ENCODE data around the gene PDZD2. TPM values are rescaled to one million over a fixed set of nuclear protein-coding genes. Genes with fewer than 3 reads are reported as not detected.

PDZD2 gene
- total and polyA plus RNA-seq, 2 donors (not counting 3 experiments of a cell fraction or from before 2014, with no cell fraction given), result 0.66 to 6.9 TPM

DNA sequence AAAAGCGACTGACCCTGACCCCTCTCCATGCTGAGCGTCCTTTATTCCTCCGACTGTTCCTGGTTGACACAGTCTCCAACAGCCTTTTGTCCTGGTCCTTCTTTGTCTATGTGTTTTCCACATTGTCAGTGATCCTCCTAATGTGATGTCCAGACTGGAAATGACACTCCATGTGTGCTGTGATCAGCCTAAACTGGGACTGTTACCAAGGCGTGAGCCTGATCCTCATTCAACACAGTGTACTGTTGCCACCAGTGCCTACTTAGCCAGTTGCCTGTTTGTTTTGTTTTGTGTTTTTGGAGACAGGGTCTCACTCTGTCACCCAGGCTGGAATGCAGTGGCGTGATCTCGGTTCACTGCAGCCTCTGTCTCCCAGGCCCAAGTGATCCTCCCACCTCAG lies 343.1 kb downstream of the PDZD2 start:
- BruUV-seq (replicated peaks), result no TSS peak
- intact Hi-C loops (cut with micrococcal nuclease), result loop anchor here (5.0 kb wide), 1 partner anchor 375 kb away; no protein-coding TSS in a partner anchor
- no peaks in the 10 kb centered on the region for H3K9me3 ChIP-seq (replicated peaks; ENCODE audit: control insufficient read depth, insufficient read depth, low read length)
- H3K4me1 ChIP-seq (ENCODE audit: control insufficient read depth, extremely low read depth, insufficient read depth, low read length), result no peaks in the 10 kb centered on the region
- ChIA-PET CTCF (no interaction called here), POLR2A (no interaction called here)
- no peak overlapping the region for H3K27ac ChIP-seq (ENCODE audit: insufficient read depth, low read depth, low read length)
- no peaks in the 10 kb centered on the region for H3K9me1 ChIP-seq (replicated peaks; ENCODE audit: control insufficient read depth, extremely low read depth, insufficient read depth, low read length)
- no peak overlapping the region for H3K4me3 ChIP-seq (replicated peaks in 1 of 3; ENCODE audit: insufficient read depth in 1 of 3, low read depth in 1 of 3, low read length in 3 of 3)
- dilution Hi-C loops (cut with MboI; ENCODE audit: extremely low pct_ligation_motif_present, low sequenced_read_pairs), result no loop called here
- FAIRE-seq, result no peak
- no peaks in the 10 kb centered on the region for H3K79me2 ChIP-seq (ENCODE audit: control insufficient read depth, insufficient read depth, low read length)
- H3K9ac ChIP-seq (replicated peaks; ENCODE audit: extremely low read depth, insufficient read depth, low read length), result no peak overlapping the region
- no peak overlapping the region for H2AFZ ChIP-seq (ENCODE audit: low read depth, low read length)
- H3K27me3 ChIP-seq (ENCODE audit: control insufficient read depth in 2 of 2, insufficient read depth in 2 of 2, low read length in 2 of 2), result no peaks in the 10 kb centered on the region
- no peak for DNase-seq (ENCODE audit: low read depth, low spot score)
- no peaks in the 10 kb centered on the region for H4K20me1 ChIP-seq (replicated peaks; ENCODE audit: control insufficient read depth, extremely low read depth, insufficient read depth, low read length)
- H3K36me3 ChIP-seq (ENCODE audit: control insufficient read depth in 2 of 2, extremely low read depth in 1 of 2, insufficient read depth in 2 of 2, low read length in 2 of 2), result no peaks in the 10 kb centered on the region
- H3K4me2 ChIP-seq (ENCODE audit: insufficient read depth, low read length), result no peak overlapping the region
- no peak for TF ChIP-seq EZH2 (IDR thresholded peaks at IDR 0.05; ENCODE audit: borderline replicate concordance, low read depth, low read length, severe bottlenecking)

DNA sequence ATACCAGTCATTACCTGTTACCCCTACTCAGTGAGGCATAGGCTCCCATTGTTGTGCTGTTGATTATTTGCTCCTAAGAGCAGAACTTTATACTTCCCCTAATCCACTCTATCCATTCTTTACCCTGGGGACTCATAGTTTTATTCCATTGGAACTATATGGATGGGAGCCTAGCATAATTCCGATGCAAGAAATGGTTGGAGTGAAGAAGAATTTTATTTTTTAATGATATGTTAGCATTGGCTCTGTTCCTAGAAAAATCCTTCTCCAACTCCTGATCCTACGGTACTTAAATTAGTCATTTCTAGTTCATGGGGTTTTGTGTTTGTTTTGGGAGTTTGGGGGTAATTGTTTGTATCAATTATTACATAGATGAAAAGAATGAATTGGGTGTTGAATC lies 343.7 kb downstream of the PDZD2 start:
- no peak for FAIRE-seq
- Histone ChIP-seq H3K9ac (replicated peaks; ENCODE audit: extremely low read depth, insufficient read depth, low read length) (no peak overlapping the region), H3K9me1 (replicated peaks; ENCODE audit: control insufficient read depth, extremely low read depth, insufficient read depth, low read length) (no peaks in the 10 kb centered on the region), H3K36me3 (ENCODE audit: control insufficient read depth in 2 of 2, extremely low read depth in 1 of 2, insufficient read depth in 2 of 2, low read length in 2 of 2) (no peaks in the 10 kb centered on the region), H3K4me2 (ENCODE audit: insufficient read depth, low read length) (no peak overlapping the region), H2AFZ (ENCODE audit: low read depth, low read length) (no peak overlapping the region), H3K9me3 (replicated peaks; ENCODE audit: control insufficient read depth, insufficient read depth, low read length) (no peaks in the 10 kb centered on the region), H3K4me1 (ENCODE audit: control insufficient read depth, extremely low read depth, insufficient read depth, low read length) (no peaks in the 10 kb centered on the region), H3K79me2 (ENCODE audit: control insufficient read depth, insufficient read depth, low read length) (no peaks in the 10 kb centered on the region), H3K27me3 (ENCODE audit: control insufficient read depth in 2 of 2, insufficient read depth in 2 of 2, low read length in 2 of 2) (no peaks in the 10 kb centered on the region), H4K20me1 (replicated peaks; ENCODE audit: control insufficient read depth, extremely low read depth, insufficient read depth, low read length) (no peaks in the 10 kb centered on the region), H3K4me3 (replicated peaks in 1 of 3; ENCODE audit: insufficient read depth in 1 of 3, low read depth in 1 of 3, low read length in 3 of 3) (no peak overlapping the region), H3K27ac (ENCODE audit: insufficient read depth, low read depth, low read length) (no peak overlapping the region)
- no TSS peak for BruUV-seq (replicated peaks)
- DNase-seq (ENCODE audit: low read depth, low spot score), result no peak
- CTCF ChIA-PET, result interaction anchor here (1.2 kb wide), 1 partner anchor 110 kb away, joined by 3 read pairs; no protein-coding TSS in a partner anchor
- dilution Hi-C loops (cut with MboI; ENCODE audit: extremely low pct_ligation_motif_present, low sequenced_read_pairs), result no loop called here
- TF ChIP-seq POLR2AphosphoS5 (IDR thresholded peaks at IDR 0.05; ENCODE audit: insufficient read depth, low read depth, low read length), result no peak
- TF ChIP-seq EZH2 (IDR thresholded peaks at IDR 0.05; ENCODE audit: borderline replicate concordance, low read depth, low read length, severe bottlenecking), result no peak
- TF ChIP-seq JUN (IDR thresholded peaks at IDR 0.05; ENCODE audit: borderline replicate concordance, insufficient read depth, insufficient read length, low read depth), result no peak
- no peak for TF ChIP-seq GATA2 (IDR thresholded peaks at IDR 0.05; ENCODE audit: insufficient read depth, insufficient read length, low read depth, low read length)
- no peak for TF ChIP-seq FOS (IDR thresholded peaks at IDR 0.05; ENCODE audit: borderline replicate concordance, insufficient read depth, low read length)
- TF ChIP-seq MYC (IDR thresholded peaks at IDR 0.05; ENCODE audit: low read depth, low read length), result no peak
- intact Hi-C loops (cut with micrococcal nuclease), result loop anchor here (5.0 kb wide), 1 partner anchor 375 kb away; no protein-coding TSS in a partner anchor
- POLR2A ChIA-PET, result no interaction called here

Data from endothelial cell of umbilical vein (primary cell).